ENCODE measurements around the gene ALS2CL.

ALS2CL gene

GRCh38 chr3:46676601-46677410, 16.7 kb downstream of the ALS2CL start:
- DNase-seq (ENCODE audit: low read depth) = no peak

GRCh38 chr3:46675843-46676567, 17.5 kb downstream of the ALS2CL start:
- DNase-seq (ENCODE audit: low read depth) = no peak

- DNase-seq (ENCODE audit: low read depth) = no peak
These were observed 18.1 kb downstream of the ALS2CL start for GRCh38 chr3:46675426-46675825.

- DNase-seq (ENCODE audit: low read depth) = no peak
These were observed 19.2 kb downstream of the ALS2CL start for GRCh38 chr3:46674031-46674845.

- DNase-seq (ENCODE audit: low read depth) = no peak
These were observed 20.1 kb downstream of the ALS2CL start for GRCh38 chr3:46673151-46674030.

- DNase-seq (ENCODE audit: low read depth) = no peak
These were observed 21.2 kb downstream of the ALS2CL start for GRCh38 chr3:46672349-46672695.

- DNase-seq (ENCODE audit: low read depth) = no peak
These were observed 21.7 kb downstream of the ALS2CL start for GRCh38 chr3:46671541-46672348.

- DNase-seq (ENCODE audit: low read depth) = no peak
These were observed 22.5 kb downstream of the ALS2CL start for GRCh38 chr3:46670891-46671427.

- no peak for DNase-seq (ENCODE audit: low read depth)
These were observed 23.2 kb downstream of the ALS2CL start for GRCh38 chr3:46670000-46670890.

- DNase-seq (ENCODE audit: low read depth) = no peak
These were observed 24.1 kb downstream of the ALS2CL start for GRCh38 chr3:46669191-46669999.

GRCh38 chr3:46668591-46668990, 24.9 kb downstream of the ALS2CL start:
- no peak for DNase-seq (ENCODE audit: low read depth)

GRCh38 chr3:46668116-46668515, 25.4 kb downstream of the ALS2CL start:
- DNase-seq (ENCODE audit: low read depth) = no peak

- no peak for DNase-seq (ENCODE audit: low read depth)
These were observed 25.8 kb downstream of the ALS2CL start for GRCh38 chr3:46667657-46668056.

GRCh38 chr3:46667061-46667621, 26.3 kb downstream of the ALS2CL start:
- DNase-seq (ENCODE audit: low read depth) = no peak

- no peak for DNase-seq (ENCODE audit: low read depth)
These were observed 27.0 kb downstream of the ALS2CL start for GRCh38 chr3:46666453-46666845.

GRCh38 chr3:46665763-46666452, 27.6 kb downstream of the ALS2CL start:
- DNase-seq (ENCODE audit: low read depth) = no peak

GRCh38 chr3:46664971-46665762, 28.3 kb downstream of the ALS2CL start:
- no peak for DNase-seq (ENCODE audit: low read depth)
